Glomerular visceral epithelial cell (primary cell): ENCODE data around the gene PIK3AP1.
"Not testable (repeated sequence)": the region's sequence is repeated elsewhere in the genome, so short reads cannot be mapped to it uniquely, and the experiment has no call there.

Experiments
- DNase-seq: peaks from one replicate; pipeline ENCODE4 v3.0.0-alpha.2; 2016; ENCODE audit errors: extremely low spot score

Gene PIK3AP1, protein sequence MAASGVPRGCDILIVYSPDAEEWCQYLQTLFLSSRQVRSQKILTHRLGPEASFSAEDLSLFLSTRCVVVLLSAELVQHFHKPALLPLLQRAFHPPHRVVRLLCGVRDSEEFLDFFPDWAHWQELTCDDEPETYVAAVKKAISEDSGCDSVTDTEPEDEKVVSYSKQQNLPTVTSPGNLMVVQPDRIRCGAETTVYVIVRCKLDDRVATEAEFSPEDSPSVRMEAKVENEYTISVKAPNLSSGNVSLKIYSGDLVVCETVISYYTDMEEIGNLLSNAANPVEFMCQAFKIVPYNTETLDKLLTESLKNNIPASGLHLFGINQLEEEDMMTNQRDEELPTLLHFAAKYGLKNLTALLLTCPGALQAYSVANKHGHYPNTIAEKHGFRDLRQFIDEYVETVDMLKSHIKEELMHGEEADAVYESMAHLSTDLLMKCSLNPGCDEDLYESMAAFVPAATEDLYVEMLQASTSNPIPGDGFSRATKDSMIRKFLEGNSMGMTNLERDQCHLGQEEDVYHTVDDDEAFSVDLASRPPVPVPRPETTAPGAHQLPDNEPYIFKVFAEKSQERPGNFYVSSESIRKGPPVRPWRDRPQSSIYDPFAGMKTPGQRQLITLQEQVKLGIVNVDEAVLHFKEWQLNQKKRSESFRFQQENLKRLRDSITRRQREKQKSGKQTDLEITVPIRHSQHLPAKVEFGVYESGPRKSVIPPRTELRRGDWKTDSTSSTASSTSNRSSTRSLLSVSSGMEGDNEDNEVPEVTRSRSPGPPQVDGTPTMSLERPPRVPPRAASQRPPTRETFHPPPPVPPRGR

DNA sequence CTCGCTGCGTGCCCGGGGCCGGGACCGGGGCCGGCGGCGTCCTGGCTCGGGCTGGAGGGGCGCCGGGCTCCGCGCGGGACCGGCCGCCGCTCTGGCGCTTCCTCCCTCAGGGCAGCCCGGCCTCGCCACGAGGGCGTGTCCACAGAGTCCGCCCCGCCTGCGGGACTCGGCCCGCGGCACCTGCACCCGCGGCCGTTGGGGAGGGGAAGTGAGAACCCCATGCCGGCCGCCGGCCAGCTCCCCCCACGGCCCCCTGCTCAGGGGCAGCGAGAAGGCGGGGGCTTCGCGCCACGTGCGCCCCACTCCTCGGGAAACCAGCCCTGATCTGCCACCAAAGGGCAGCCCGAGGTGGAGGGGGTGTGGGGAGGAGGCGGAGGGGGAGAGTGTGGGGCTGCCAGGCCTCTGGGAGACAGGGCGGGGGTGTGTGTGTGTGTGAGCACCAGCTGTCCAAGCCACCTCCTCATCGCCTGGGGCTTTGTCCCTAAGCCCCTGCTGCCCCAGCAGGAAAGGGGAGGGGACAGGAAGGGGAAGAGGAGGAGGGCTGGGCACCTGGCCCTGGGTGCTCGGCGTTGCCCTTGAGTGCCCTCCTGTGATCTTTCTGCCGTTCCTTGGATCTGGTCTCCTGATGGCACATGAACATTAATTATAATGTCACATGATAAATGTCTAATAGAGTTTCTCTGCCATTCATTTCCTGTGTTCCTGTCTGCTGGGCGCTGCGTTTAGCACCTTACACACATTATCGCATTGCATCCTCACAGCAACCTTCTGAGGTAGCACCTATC, at the start of gene PIK3AP1:
Gene PIK3AP1, minus strand, starts transcription at position 93 of the 785 bp plus-strand sequence. CDS start 120 bp downstream, outside the sequence.
- DNase-seq, result peak; percentile 46

DNA sequence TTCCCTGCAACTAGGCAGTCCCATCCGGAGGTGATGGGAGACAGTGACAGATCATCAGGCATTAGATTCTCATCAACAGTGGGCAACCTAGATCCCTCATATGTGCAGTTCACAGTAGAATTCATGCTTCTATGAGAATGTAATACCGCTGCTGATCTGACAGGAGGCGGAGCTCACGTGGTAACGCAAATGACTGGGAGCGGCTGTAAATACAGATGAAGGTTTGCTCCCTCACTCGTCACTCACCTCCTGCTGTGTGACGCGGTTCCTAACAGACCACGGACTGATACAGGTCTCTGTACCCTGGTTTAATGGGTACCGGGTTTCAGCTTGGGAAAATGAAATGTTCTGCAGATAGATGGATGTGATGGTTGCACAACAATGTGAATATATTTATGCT, 47.8 kb upstream of the PIK3AP1 start:
- DNase-seq, result no peak

DNA sequence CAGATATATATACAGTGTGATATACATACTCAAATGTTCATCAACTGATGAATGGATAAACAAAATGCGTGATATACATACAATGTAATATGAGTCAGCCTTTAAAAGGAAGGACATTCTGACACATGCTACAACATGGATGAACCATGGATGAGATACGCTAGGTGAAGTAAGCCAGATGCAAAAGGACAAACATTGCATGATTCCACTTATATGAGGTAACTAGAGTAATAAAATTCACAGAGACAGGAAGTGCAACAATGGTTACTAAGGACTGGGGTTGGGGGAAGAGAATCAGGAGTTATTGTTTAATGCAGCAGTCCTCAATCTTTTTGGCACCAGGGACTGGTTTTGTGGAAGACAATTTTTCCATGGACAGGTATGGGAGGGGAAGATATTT, 47.3 kb upstream of the PIK3AP1 start:
- no peak for DNase-seq

DNA sequence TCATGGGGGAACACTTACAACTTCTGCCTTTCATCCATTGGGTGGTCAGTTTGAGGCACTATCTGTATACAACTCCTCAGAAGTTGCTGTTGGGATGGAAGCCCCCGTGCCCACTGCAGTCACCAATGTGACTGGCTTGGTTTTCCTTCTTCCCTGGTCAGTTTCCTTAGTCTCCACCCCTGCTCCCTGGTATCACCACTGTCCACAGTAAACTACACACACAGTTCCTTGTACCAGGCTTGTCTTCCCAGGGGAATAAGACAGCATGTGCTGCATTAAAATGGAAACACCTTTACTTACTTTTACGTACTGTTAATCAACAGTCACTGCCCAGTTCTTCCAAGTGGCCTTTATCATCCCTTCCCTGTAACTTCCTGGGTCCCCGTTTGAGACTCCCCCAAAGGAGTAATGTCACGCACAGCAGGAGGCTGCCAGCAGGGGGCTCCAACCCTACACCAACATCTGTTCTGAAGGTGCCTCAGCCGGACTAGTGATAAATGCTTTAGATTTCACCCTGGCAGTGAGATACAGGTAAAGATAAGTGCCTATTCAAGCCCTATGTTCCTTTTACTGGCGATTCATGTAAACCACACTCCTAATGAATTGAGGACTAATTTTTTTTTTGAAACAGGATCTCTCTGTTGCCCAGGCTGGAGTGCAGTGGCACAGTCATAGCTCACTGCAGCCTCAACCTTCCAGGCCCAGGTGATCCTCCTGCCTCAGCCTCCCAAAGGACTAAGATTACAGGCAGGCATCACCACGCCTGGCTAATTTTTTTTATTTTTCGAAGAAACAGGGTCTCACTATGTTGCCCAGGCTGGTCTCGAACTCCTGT, 45.3 kb upstream of the PIK3AP1 start:
- peak; percentile 73 for DNase-seq

DNA sequence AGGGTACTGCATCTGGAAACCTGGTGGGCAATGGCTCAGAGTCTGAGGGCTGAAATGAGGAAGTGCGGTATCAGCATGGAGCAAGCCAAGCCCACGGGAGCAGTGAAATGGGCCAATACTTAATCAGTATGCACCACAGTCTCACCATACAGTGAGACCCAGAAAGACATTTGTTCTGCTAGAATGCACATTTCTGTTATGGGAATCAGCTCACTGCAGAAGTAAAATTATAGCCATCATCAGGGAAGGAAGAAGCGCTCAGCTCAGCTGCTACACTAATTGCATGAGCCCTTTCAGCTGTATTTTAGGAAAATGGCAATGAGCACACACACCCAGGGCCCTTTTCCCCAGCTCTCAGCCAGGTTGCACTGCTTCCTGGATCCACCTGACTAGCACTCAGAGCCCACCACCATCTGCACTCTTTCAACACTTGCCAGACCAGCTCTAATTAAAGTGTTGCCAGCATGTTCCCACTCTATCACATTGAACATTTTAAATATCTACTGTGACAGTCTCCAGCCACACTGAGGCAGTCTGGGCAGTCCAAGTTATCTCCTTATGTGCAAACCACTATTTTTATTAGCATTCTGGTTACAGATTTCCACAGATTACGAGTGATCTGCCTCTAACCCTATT, 44.2 kb upstream of the PIK3AP1 start:
- DNase-seq, result no peak

DNA sequence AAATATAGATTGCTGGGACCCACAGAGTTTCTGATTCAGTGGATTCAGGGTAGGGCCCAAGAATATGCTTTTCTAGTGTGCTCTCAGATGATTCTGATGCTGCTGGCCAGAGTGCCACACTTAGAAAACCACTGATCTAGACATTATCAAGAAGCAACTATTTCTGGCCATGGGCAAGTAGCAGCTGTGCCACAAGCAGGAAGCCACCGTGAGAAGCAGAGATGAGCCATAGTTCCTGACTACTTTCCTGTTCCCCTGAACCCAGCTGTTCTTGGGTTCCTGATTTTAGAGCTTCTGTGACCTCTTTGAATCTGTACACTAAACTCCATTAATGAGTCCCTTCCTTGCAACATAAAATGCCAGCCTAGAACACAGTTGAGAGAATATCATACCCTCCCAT, 38.1 kb upstream of the PIK3AP1 start:
- DNase-seq, result no peak

DNA sequence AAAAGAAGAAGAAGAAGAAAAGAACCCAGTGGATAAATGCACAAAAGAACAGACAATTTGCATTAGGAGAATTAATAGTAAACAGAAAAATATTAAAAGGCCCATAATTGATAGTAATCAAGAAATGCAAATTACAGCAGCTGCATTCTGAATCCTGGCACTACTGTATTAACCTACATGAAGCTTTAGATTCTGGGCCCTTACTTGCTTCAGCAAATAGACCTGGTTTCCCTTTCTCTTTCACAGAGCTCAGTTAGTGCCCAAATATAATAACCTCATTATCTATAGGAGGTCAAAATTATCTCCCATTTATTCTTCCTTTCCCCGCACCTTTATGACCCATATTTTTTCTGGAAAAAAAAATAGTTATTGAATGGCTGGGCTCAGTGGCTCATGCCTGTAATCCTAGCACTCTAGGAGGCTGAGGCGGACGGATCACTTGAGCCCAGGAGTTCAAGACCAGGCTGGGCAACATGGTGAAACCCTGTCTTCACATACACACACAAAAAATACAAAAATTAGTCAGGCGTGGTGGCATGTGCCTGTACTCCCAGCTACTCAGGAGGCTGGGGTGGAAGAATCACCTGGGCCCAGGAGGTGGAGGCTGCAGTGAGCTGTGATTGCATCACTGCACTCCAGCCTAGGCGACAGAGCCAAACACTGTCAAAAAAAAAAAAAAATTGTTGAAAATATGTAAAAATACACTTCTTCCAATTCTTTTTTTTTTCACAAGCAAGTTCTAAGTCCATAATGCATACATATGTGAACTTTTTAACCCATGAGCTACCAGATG, 36.0 kb upstream of the PIK3AP1 start:
- DNase-seq, result no peak

DNA sequence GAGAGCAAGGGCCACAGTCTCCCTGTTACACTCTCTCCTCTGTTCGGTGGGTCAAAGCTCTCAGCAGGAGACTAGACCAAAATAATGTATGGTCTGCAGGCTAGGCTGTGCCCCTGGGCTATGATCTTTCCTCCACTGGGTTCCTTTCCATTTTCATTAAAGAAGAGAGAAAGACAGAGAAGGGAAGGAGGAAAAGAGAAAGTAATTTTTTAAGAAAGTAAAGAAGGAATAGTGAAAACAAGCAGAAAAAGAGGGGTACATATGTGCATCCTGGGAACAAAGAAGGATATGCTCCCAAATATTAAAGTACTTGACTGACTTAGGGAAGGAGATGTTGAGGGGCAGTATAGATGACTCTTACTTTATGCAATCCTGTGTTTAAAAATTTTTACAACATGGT, 33.6 kb upstream of the PIK3AP1 start:
- DNase-seq, result no peak

DNA sequence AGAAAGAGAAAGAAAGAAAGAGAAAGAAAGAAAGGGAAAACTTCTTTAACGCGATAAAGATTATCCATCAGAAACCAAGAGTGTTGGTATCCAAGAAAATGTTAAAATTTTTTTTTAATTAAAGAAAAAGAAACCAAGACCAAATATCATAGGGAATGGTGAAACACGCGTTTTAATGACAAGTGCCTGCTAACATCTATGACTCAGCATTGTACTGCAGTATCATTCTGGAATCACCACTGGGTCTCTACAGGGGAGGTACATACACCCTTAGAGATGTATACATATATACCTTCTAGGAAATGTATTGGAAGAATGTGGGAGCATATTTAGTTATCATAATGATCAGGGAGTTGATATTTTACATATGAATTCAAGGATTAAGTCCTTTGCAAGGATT, 32.1 kb upstream of the PIK3AP1 start:
- no peak for DNase-seq

DNA sequence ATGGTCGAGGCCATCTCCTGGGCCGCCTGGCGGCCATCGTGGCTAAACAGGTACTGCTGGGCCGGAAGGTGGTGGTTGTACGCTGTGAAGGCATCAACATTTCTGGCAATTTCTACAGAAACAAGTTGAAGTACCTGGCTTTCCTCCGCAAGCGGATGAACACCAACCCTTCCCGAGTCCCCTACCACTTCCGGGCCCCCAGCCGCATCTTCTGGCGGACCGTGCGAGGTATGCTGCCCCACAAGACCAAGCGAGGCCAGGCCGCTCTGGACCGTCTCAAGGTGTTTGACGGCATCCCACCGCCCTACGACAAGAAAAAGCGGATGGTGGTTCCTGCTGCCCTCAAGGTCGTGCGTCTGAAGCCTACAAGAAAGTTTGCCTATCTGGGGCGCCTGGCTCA, 30.0 kb upstream of the PIK3AP1 start:
- DNase-seq, result not testable (repeated sequence)

DNA sequence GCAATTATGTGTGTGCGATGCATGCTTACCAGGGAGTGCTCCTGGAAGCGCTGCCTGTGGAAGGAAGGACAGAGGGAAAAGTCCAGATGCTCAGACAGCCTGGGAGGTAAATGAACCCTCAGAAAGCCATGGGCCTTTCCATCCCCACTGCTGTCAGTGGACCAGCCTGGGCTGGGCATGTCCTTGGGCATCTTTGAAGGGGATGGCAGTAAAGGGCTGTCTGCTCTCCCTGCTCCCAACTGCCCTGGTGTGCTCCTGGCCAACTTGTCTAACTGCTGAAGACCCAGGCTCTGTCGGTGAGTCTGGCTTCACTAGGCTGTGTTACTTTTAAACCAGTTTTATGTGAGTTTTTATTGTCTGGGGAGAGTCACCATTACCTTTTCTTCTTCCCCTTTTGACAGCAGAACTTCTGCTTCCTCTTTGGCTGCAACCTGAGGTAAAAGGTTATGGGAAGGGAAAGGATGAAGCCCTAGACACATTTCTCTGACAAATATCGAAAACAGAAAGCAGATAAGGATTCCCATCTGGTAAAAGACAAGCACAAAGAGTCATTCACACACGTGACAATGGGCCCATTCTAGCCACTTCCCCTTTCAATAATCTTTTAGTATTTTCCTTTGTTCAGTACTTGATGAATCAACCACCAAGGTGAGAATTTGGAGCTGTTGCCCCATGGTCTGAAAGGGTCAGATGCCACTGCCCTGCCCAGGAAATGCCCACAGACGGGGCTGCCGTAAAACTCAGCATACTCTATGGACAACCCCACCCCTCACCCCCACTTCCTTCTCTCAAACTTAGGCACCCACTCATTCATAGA, 27.6 kb upstream of the PIK3AP1 start:
- DNase-seq, result no peak

DNA sequence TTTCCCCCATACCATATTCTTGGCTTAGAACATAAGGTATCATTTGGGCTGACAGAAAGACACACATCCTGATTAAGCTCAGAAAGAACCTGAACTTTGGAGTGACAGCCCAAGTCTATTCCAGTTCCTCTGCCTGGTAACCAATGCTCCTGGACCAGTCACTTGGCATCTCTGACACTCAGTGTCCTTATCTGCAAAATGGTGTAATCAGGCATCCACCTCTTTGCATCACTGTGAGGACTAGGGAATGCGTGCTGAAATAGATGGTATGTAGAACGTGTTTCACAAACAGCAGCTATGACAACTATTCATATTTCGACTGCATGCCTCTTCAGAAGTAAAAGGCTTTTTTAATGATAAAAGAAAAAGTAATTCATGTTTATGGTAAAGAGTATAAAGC, 26.2 kb upstream of the PIK3AP1 start:
- DNase-seq, result no peak

DNA sequence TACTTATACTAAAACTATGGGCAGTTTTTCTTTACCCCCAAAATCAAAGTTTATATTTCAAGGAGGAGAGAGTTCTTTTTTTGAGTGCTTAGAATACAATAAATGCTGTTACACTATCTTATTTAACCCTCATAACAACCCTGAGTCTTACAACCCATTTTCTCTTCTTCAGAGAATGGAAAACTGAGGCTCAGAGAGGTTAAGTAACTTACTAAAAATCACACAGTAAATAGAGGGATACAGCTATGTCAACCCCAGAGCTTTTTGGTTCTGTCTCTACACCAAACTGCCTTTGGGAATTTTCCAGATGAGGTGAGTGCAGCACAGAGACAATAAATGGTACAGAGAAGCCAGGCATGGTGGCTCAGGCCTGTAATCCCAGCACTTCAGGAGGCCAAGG, 25.6 kb upstream of the PIK3AP1 start:
- DNase-seq, result no peak

DNA sequence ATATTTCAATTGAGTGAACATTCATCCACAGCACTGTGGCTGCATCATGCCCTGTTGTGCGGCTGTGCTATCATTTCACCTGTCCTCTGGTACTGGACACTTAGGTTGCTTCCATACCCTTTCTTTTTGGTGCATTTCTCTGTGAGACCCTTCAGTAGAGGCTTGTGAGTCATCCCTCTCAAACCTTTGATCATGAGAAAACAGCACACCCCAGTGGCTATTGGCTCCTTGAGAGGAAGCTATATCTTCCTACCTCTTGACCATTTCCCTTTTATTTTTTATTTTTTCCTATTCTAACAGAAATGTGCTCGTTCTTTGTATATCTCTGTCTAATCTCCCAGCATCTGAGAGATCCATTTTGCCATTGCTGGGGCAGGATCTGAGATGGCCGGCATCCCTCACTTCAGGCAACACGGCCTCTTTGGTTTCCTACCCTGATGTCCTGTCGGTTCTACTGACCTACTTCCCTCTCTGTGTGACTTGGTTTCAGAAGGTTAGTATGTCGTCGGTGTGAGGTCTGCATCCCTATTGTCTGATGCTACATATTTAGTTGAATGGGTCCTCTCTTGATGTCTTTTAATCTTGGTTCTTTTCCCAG, 23.8 kb upstream of the PIK3AP1 start:
- peak; percentile 16 for DNase-seq

DNA sequence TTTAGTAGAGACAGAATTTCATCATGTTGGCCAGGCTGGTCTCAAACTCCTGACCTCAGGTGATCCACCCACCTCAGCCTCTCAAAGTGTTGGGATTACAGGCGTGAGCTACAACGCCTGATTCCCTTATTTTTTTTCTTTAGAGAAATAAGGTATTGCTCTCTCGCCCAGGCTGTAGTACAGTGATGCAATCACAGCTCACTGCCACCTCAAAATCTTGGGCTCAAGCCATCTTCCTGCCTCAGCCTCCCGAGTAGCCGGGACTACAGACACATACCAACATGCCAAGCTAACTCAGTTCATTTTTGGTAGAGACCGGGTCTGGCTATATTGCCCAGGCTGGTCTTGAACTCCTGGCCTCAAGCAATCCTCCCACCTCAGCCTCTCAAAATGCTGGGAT, 21.2 kb upstream of the PIK3AP1 start:
- DNase-seq, result not testable (repeated sequence)

DNA sequence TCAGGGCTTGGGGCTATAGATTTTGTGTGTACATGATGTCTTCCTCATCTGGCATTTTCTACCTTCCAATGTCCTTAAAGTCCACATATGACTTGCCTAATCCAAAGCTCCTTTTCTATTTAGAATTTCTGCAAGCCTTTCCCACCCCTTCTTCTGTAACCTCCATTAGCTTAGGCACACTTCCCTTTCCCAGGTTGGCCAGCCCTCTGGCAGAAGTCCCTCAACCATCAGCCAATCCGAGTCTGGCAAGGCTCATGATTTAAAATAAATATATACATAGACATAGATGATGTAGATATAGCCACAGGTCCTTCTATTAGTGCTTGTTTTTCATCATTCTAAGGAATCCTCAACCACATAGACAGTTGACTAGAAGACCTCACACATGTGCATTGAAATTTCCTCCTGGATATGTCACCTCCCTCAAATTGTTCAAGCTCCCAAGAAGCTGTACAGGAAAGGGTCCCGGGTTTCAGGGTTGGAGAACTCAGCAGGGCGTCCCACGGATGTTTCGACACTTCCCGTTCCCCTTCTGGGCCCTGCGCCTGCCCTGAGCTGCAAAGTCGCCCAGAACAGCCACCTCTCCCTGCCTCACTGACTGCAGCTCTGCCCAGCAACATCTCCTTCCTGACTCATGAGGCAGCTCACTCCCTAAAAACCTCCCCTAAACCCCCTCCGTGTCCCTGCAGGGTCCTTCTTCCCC, 20.4 kb upstream of the PIK3AP1 start:
- no peak for DNase-seq

DNA sequence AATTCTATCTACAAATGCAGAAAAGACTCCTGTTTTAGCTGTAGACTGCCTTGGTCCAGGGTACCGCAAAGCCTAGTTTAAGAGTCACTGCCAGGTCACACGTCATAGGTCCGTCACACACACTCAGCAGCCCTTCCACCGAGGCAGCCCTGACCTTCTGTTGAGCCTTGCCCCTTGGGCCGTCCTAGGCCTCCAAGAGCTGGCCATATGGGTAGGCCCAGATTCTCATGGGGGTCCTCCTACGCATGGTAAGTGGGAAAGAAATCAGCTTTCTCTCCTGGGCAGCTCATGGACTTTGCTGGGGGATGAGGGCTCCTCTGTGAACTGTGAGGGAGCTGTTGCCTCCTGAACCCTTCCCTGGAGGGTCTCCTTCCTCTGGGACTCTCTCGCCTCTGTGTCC, 19.8 kb upstream of the PIK3AP1 start:
- no peak for DNase-seq

DNA sequence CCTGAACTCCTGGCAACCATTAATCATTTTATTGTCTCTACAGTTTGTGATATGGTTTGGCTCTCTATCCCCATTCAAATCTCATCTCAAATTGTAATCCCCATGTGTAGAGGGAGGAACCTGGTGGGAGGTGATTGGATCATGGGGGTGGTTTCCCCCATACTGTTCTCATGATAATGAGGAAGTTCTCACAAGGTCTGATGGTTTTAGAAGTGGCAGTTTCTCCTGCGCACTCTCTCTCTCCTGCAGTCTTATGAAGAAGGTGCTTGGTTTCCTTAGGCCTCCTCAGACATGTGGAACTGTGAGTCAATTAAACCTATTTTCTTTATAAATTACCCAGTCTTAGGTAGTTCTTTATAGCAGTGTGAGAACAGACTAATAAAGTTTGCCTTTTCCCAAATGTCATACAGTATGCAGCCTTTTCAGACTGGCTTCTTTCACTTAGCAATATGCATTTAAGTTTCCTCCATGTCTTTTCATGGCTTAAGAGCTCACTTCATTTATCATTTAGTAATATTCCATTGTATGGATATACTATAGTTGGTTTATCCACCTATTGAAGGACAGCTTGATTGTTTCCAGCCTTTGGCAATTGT, 17.1 kb upstream of the PIK3AP1 start:
- DNase-seq, result not testable (repeated sequence)
